MM.1S (cell line): ENCODE data around the gene FAM216B.

Source experiments
- CTCF ChIP-seq: fragments of 300-600 bp; sonication (generic); IDR thresholded peaks from 2 replicates; pipeline ENCODE4 v1.5.1; 2016; ENCODE audit warnings: antibody characterized with exemption, low read length, mixed read lengths
- EZH2 ChIP-seq: fragments of 300-600 bp; sonication (generic); optimal IDR thresholded peaks from 2 replicates; pipeline ENCODE3; 2017; ENCODE audit warnings: low read depth, mild to moderate bottlenecking, antibody characterized with exemption, low read length, mixed read lengths
- EZH2phosphoT487 ChIP-seq: fragments of 300-600 bp; sonication (generic); IDR thresholded peaks from 2 replicates; pipeline ENCODE4 v1.6.1; 2018; ENCODE audit warnings: antibody characterized with exemption, low read length

- TF ChIP-seq CTCF (no peak), EZH2 (no peak), EZH2phosphoT487 (no peak)
Observed at GRCh38 chr13:42751693-42752092, 29.7 kb upstream of the FAM216B start.
